ENCODE measurements around the gene ATP8A2.
"Not testable (repeated sequence)": the region's sequence is repeated elsewhere in the genome, so short reads cannot be mapped to it uniquely, and the experiment has no call there.

ATP8A2 gene

DNA sequence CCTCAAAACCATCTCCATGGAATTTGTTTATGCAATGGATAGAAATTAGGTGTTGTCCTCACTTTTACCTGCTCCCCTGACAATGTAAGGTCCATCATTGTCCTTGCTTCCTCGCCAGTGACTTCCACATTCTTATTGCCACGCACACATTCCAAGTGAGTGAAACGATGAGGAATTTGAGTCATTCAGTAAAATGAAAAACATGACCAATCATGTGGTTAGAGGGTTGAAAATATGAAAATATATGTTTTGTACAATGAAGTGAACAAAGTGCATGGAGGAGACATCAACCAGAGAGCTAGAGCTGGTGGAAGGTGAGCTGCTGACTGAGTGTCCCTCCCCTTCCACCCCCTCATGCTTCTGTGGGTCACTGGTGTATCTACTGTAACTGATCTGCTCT lies 91.7 kb downstream of the ATP8A2 start:
- DNase-seq (ENCODE audit: low read depth): peak; percentile 4

DNA sequence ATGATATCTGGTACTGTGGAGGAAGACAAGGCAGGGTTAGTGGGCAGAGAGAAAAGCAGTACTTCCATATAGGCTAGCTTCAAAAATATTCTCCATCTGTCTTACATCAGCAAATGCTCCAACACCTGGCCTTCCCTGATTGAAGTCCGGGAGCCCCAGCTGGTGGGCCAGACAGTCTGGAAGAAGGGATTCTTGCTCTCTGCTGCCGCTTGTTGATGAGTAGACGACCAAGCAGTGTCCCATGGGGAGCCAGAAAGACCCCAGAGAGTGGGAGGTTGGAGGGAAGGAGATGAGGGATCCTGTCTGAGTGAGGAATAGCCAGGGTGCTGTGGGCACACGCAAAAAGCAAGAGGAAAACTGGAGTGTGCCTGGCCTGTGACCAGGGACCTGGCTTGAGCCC lies 95.1 kb downstream of the ATP8A2 start:
- no peak for DNase-seq (ENCODE audit: low read depth)

DNA sequence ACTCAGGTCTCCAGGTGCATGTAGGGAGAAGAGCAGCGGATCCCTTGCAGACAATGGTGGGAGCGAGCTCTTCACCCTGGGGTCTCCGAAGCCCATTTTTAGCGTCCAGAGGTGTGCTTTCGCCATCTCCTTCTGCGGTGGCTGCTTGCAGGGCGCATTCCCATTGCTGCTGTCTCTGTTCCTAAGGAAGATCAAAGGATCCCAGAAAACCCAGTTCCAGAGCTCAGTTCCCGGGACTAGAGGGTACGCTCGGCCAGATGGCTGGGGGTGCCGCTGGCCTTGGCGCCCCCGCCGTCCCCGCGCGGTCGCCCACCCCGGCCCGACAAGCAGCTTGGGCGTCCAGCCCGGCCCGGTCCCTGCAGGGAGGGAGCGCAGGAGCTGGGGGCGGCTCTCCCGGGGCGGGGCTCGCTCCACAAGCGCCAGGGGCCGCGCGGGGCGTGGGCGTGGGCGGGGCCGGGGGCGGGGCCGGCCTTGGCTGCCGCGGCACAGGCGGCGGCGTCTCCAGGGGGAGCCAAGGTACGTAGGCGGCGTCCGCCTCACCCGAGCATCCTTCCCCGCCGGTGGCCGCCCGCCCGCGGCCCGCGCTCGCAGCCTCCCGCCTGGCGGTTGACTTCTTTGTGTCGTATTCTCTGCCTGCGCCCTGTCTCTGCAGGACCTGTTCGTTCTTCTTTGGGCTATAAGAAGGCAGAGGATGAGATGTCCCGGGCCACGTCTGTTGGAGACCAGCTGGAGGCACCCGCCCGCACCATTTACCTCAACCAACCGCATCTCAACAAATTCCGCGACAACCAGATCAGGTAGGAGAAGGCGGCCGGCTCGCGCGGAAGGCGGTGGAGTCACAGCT lies 96.8 kb downstream of the ATP8A2 start:
- no peak for DNase-seq (ENCODE audit: low read depth)

DNA sequence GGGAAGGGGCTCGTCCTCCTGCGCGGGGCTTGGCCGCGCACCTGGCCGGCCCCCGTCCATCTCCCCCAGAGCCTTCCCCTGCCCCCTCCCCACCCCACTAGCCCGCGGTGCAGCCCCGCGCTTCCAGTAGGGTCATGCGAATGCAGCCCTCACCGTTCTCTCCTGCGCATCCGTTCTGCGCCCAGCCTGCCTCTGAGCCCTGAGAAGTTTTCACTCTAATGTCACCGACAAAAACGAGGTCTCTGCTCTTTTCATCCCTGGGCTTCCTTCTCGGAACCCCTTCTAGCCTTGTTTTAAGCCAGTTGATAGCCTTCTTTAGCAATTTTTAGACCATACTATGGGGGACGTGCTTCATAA lies 97.4 kb downstream of the ATP8A2 start:
- DNase-seq (ENCODE audit: low read depth): no peak

DNA sequence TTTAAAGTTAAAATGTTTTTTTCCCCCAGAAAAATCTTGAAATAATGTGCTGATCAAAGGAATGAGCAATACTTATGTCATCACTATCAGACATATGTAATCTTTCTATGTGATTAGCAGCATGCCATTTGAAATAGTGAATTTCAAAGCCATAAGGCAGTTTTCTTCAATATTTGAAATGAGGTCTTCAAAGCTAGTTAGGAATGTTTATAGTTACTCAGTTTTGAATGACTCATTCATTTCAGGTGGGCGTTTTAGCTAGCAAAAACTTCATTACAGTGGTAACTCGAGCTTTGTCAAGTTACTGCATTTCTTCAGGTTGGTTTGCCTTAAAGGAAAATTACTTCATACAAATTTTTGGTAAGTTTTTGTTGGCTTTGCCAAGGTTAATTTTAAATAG lies 102.1 kb downstream of the ATP8A2 start:
- no peak for DNase-seq (ENCODE audit: low read depth)

DNA sequence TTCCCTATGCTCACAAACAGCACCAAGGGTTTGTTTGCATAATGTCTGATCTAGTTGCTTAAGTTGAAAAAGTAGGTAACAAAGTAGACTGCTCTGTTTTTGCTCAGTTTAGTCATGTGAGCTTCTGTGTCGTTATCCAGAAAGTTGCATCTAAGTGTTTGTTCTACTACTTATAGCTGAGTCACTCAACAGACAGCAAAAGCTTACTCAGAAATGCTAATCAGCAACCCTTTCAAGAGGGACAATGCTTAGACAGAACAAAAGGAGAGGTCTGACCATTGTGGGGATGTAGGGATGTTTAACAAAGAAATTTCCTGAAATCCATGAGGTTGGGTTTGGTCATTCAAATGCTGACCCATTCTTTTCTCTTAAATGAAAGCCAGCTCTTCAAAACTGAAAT lies 106.4 kb downstream of the ATP8A2 start:
- DNase-seq (ENCODE audit: low read depth): no peak

DNA sequence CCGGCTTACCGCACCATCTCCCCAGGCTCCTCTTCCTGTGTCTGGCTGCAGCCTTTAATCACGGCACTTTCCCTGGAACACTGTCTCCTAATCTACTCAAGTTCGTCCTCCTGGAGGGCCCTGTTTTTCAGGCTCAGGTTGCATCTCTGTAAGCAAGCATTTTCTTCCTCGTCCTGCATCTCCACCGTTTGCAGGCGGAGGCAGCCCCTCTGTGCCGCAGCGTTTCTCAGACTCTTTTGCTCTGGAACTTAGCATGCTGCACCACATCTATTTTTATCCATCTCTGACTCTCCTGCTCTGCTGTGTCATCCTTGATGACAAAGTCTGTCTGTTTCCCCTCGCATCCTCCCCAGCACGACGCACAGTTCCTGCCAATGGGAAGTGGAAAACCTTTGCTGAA lies 117.5 kb downstream of the ATP8A2 start:
- DNase-seq (ENCODE audit: low read depth): no peak

DNA sequence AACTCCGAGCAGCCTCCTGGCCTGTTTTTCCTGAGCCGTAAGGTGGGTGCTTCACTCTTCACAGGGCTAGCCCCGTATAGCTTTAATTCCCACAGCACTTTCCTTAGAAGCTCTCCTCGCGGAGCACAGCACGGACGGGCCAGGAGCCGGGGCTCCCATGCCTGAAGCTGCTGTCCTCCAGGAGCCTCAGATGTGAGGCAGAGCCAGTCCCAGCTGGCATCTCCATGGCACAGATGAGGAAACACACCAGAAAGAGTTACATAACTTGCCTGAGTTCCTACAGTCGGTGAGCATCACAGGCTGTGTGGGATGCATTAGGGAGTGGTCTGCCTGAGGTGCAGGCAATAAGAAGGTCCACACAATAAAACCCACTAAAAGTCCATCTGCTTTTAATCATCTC lies 118.5 kb downstream of the ATP8A2 start:
- DNase-seq (ENCODE audit: low read depth): no peak

DNA sequence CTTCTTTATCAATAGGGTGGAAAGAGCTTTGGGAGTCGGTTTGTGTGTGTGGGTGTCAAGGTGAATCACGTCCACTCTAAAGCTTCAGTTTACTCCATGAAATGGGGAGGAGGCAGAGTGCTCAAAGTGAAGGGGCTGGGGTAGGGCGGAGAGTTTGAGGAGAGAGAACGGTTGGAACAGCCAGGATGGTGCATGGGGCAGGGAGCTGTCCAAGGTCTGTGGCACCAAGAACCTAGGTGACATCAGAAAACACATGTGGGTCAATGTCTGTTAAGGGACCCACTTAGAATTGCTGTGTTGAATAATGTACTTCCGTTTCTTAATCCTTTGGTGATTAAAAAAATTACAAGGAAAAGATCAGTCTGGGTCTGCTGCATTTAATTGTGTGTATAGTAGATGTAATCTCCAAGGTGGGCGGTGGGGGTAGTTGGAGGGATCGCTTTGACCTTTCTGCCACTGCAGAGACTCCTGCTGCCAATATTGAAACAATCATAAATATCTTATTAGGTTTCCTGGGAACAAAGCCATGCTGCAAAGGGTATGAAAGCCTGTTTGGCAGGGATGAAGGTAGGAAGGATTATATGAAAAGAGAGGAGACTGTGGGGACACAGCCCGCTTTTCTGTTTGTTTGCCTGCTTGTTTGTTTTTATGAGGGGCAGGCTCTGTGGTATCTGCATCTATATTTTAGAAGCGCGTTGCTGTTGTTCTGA lies 122.3 kb downstream of the ATP8A2 start:
- no peak for DNase-seq (ENCODE audit: low read depth)

DNA sequence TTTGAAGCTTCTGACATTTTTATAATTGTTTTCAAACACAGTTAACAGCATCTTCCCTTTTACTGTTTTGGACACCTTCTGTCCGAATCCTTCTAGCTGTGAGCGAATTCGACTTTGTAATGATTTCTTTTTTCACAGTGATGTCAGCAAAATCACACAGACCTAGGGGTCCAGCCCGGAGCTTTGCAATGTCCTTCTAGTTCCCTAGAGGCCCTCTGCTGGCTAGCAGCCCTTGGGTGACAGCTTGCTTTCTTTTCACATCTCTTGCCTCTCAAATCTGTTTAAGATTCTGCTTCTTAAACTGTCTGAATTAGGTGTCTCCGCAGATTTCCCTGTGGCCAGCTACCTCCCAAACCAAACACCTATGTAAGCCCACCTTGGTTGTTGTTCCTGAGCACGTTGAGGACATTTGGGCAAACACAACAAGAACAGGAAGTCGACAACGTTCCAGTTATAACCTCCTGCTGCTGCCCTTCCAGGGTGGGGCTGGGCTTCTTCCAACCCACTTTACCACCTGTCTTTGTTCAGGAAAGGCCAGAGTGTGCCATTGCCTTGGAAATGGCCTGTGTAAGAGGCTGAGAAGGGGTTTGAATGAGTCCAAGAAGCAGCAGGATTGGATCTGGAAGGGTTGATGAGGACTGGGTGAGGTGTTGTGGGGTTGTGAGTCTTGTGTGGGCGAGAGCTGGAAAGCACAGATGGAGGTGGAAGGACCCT lies 123.1 kb downstream of the ATP8A2 start:
- no peak for DNase-seq (ENCODE audit: low read depth)

DNA sequence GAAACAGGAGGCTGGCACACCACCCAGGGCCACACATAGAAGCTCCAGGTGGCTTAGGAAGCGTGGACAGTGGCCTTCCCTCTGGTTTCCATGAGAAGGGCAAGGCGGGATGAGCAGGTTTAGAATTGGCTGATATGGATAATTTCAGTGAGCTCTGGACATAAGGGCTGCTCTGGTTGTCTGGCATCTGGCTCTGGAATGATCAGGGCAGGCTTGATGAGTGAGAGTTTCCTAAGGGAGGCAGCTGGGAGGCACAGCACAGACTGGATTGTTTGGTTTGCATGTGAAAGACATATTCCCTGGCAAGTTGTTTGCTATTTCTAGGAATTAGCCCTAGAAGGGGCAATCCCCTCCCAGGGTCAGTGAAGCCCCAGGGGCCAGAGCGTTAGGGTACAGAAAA lies 129.5 kb downstream of the ATP8A2 start:
- DNase-seq (ENCODE audit: low read depth): no peak

DNA sequence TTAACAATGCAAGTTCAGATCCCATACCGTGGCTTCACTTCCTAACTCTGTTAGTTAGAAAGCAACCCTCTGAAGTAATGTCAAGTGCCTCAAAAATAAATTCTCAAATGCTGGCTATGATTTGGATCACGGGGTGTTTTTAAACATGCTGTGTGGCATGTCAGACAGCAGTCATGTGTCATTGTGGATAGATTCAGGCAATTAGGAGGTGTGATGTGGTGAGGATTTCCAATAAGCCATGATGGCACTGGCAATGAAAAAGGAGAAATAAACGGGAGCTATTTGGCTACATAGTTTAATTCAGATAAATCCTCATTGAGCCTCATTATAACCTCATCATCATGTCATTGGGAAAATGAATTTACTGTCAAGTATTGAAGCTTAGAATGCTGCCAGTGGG lies 130.3 kb downstream of the ATP8A2 start:
- DNase-seq (ENCODE audit: low read depth): no peak

DNA sequence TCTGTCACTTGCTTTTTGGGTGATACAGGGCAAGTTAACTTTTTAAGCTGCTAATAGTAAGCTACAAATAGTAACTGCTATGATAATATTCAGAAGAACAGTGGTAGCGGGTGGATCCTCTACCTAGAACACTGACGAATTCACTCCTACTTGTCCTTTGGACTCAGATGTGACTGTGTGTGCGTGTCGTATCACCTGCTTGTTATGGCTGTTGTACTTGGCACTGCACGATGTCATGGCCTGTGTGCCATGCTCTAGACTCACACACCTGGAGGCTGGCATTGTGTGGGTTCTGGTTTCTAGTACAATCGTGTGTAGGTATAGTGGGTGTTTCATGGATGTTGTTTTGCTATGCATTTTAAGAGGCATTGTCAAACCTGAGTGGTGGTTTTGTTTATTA lies 130.8 kb downstream of the ATP8A2 start:
- DNase-seq (ENCODE audit: low read depth): no peak

DNA sequence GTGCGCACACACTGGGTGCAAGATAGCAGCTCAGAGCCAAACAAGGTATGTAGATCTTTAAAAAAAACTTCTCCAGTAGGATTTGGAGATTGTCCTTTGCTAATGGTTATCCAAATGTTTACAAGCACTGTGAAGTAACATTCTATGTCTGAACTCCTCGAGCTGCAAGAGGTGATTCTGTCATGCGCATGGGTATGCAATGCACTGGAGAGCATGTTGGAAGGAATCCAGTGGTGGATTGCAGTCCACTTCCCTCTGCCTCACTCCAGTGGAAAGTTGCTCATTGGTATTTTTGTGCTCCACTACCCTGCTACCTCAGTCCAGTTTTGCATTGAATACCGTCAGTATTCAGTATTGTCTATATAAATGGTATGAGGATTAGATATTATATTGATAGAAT lies 132.1 kb downstream of the ATP8A2 start:
- DNase-seq (ENCODE audit: low read depth): no peak

DNA sequence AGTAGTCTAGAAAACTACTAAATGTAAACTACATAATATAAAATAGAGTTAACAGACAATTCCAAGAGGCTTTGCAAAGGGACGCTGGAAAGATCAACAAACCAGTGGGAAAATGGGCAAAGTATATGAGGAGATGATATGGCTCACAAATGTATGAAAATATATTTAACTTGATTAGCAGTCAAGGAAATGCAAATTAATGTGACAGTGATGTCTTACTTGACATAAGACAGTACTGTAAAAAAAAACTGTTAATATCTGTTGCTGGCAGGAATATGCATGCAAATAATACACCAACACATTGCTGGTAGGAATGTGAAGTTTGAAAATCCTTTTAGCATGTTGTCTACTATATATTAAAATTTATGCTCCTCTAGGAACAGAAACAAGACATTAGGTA lies 136.1 kb downstream of the ATP8A2 start:
- no peak for DNase-seq (ENCODE audit: low read depth)

DNA sequence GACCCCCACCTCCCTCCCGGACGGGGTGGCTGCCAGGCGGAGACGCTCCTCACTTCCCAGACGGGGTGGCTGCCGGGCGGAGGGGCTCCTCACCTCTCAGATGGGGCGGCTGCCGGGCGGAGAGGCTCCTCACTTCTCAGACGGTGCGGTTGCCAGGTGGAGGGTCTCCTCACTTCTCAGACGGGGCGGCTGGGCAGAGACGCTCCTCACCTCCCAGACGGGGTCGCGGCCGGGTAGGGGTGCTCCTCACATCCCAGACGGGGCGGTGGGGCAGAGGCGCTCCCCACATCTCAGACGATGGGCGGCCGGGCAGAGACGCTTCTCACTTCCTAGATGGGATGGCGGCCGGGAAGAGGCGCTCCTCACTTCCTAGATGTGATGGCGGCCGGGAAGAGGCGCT lies 141.3 kb downstream of the ATP8A2 start:
- not testable (repeated sequence) for DNase-seq (ENCODE audit: low read depth)

DNA sequence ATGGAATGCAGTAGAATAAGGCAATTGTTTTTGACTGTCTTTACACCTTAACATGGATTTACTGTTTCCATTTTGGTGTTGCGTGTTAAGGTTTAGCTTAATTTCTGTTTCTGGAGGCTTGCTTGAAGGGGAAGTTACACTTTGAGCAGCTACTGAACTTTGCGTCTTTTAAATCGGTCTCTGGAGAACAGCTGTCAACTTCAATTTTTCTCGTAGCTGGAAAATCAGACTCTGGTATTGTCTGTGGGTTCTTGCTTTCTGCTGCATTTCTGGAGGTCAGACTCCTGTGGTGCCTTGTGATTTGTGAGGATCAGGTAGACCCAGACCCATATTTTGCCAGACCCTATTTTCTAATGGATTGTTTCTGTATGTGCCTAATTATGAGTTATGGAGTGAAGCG lies 146.7 kb downstream of the ATP8A2 start:
- no peak for DNase-seq (ENCODE audit: low read depth)

DNA sequence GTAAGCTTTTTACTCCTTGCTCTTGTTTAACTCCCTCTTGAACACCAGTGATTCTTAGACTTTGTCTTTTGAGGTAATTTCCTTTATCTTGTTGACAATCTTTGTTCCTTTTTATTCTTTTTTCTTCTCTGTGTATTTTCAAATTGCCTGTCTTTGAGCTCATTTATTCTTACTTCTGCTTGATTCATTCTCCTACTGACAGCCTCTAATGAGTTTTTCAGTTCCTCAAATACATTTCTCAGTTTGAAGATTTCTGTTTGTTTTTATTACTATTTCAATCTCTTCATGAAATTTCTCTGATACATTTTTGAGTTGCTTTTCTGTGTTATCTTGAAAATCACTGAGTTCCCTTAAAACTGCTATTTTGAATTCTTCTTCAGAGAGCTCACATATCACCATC lies 154.1 kb downstream of the ATP8A2 start:
- no peak for DNase-seq (ENCODE audit: low read depth)

DNA sequence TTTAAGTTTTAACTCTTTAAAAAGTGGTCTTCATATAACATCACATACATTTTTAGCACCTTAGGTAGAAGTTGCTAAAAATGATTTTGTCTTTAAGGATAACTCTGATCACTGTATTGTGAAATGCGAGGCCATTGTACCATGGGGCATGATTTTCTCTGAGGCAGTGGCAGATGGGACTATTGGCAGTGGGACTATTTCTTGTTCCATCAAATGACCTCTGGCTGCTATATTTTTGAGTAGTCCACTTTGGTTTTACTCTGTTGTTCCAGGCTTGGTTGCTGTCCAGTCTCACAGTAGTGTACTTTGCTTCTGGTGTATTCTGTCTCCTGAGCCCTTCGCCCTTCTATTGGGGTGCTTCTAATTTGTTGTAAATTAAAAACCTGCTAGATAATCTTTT lies 156.5 kb downstream of the ATP8A2 start:
- DNase-seq (ENCODE audit: low read depth): no peak

DNA sequence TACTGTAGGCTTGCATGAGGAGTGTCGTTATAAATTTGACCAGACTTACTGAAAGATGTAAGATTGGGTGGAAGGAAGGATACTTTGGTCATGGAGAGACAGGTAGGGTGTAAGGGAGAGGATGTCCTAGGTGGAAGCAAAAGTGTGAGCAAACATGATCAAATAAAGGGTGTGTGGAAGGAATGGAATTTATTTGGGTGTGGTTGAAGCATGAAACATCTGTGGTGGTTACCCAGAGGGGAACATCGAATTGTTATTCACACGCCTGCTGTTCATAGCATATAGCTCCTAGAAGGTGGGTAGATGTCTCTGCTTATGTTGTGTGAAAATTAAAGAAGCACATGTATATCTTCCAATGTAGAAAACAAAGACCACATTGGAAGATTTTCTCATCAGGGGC lies 157.7 kb downstream of the ATP8A2 start:
- DNase-seq (ENCODE audit: low read depth): no peak

DNA sequence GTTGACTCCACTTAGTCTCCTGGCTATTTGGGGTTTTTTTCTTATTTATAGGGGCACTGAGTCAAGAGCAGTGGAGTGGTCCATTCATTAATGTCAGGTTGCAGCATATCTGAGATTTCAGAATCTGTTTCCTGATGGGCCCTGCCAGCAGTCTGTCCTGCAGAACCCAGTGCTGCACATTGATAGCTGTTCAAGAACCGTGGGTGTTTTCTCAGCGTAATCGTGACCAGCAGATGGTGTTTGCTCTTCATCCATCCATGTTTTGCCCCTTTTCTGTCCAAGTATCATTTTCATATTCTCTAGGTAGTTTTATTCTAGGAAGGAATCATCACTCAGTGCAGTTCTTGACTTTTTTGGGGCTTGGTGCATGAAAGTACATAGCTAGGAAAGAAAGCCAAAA lies 166.5 kb downstream of the ATP8A2 start:
- DNase-seq (ENCODE audit: low read depth): no peak

DNA sequence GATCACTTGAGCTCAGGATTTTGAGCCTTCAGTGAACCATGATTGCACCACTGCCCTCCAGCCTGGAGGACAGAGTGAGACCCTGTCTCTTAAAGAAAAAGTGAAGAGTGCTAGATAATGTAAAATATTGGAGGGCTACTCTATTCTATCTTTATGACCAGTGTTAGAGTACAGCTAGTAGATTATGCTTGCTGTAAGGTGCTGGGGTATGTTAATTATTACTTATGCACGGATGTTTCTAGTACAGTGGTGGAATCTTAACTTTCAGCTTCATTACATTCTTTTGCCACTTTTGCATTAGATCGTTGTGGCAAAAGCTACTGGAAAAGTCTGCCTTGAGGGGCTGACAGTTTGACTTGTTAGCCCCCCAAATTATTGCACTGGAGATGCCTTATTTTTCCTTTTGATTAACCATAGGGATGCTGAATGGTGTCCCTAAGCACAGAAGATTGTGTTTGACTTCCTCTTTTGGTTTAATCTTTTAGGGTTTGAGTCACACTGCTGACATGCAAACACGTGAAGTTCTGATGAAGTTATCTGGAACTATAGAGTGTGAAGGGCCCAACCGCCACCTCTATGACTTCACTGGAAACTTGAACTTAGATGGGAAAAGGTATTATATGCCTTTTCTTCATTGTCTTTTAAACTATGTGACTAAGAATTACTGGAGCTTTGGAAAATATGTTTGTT lies 169.8 kb downstream of the ATP8A2 start:
- no peak for DNase-seq (ENCODE audit: low read depth)

DNA sequence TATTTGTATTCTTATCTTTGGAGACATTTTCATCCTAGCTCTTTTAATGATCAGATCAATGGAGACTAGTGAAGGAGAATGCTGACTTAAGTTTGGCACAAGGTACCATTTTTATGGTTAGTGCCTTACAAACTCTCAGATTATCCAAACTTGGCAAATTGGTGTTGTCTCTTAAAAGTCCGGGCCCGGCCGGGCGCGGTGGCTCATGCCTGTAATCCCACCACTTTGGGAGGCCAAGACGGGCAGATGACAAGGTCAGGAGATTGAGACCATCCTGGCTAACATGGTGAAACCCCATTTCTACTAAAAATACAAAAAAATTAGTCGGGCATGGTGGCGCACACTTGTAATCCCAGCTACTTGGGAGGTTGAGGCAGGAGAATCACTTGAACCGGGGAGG lies 177.2 kb downstream of the ATP8A2 start:
- DNase-seq (ENCODE audit: low read depth): not testable (repeated sequence)

All from stromal cell of bone marrow (primary cell).